Hematopoietic multipotent progenitor cell treated with erythropoietin and hydrocortisone succinate and interleukin-3 and kit ligand, for 15 days (in vitro differentiated cells): Measurements from ENCODE around the gene PRSS57.

Experiments
- DNase-seq: peaks from one replicate; pipeline ENCODE4 v3.0.0-alpha.2; 2015; ENCODE audit warnings: low spot score

Gene PRSS57

GRCh38 chr19:694481-695351 lies 536 bp downstream of the PRSS57 start:
- DNase-seq: no peak

GRCh38 chr19:690203-690602 lies 5.0 kb downstream of the PRSS57 start:
- no peak for DNase-seq

DNA sequence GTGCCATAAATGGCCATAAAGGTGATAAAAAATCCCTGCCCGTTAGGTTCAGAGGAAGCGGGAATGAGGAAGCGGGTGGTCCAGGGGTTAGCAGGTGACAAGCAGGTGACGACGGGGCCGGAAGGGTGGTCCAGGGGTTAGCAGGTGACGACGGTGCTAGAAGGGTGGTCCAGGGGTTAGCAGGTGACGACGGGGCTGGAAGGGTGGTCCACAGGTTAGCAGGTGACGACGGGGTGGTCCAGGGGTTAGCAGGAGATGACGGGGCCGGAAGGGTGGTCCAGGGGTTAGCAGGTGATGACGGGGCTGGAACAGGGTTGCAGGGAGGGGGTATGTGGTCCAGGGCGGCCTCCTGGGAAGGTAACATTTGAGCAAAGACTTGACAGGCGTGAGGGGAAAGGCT lies 6.3 kb downstream of the PRSS57 start:
- DNase-seq: no peak

GRCh38 chr19:688214-688613 lies 7.0 kb downstream of the PRSS57 start:
- no peak for DNase-seq

- no peak for DNase-seq
These were observed 7.6 kb downstream of the PRSS57 start for GRCh38 chr19:687569-688166.

GRCh38 chr19:686589-687297 lies 8.5 kb downstream of the PRSS57 start:
- no peak for DNase-seq

DNA sequence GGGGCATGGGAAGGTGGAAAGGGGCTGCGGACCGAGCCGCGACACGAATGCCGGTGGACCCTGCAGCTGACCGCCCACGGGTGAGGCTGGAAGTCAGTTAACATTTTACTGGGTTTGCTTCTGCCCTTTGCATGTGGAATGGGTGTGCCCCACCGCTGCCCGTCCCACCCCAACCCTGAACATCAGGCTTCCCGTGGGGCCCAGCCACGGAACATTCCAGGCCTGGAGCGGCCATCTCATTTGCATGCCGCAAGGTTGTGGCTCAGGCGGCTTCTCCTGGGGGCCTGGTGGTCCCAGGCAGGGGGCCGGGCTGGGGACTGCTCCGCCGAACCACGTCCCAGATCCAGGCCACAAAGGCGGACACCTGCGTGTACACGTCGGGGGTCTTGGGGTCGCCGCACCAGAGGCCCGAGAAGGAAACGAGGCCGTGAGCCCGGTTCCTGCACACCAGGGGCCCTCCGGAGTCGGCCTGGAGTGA lies 9.8 kb downstream of the PRSS57 start:
- no peak for DNase-seq

DNA sequence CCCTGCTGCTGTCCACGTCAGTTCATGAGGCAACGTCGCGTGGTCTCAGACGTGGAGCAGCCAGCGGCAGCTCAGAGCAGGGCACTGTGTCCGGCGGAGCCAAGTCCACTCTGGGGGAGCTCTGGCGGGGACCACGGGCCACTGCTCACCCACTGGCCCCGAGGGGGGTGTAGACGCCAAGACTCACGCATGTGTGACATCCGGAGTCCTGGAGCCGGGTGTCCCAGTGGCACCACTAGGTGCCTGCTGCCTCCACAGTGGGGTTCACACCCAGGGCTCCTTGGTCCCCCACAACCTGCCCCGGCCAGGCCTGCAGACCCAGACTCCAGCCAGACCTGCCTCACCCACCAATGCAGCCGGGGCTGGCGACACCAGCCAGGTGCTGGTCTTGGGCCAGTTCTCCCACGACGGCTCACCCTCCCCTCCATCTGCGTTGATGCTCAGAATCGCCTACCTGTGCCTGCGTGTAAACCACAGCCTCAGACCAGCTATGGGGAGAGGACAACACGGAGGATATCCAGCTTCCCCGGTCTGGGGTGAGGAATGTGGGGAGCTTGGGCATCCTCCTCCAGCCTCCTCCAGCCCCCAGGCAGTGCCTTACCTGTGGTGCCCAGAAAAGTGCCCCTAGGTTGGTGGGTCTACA lies 12.5 kb downstream of the PRSS57 start:
- no peak for DNase-seq

DNA sequence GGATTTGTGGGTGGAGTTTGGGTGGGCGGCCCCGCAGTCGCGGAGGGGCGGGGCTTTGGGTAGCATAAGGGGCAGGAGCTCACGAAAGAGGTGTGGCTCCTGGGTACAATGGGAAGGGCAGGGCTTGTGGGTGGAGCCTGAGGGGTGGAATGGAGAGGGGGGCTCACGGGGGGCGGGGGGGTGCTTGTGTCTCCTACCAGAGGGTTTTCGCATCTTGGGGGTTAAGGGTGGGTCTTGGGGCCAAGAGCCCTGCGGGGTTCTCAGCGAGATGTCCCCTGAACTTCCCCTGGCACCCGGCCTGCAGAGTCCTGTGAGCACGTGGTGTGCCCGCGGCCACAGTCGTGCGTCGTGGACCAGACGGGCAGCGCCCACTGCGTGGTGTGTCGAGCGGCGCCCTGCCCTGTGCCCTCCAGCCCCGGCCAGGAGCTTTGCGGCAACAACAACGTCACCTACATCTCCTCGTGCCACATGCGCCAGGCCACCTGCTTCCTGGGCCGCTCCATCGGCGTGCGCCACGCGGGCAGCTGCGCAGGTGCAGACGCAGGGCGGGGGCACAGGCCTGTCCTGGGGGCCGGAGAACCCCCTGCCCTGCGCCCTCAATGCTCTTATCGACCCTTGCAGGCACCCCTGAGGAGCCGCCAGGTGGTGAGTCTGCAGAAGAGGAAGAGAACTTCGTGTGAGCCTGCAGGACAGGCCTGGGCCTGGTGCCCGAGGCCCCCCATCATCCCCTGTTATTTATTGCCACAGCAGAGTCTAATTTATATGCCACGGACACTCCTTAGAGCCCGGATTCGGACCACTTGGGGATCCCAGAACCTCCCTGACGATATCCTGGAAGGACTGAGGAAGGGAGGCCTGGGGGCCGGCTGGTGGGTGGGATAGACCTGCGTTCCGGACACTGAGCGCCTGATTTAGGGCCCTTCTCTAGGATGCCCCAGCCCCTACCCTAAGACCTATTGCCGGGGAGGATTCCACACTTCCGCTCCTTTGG lies 13.9 kb downstream of the PRSS57 start:
- DNase-seq: peak; percentile 88

GRCh38 chr19:680287-681028 lies 14.8 kb downstream of the PRSS57 start:
- peak; percentile 97 for DNase-seq

DNA sequence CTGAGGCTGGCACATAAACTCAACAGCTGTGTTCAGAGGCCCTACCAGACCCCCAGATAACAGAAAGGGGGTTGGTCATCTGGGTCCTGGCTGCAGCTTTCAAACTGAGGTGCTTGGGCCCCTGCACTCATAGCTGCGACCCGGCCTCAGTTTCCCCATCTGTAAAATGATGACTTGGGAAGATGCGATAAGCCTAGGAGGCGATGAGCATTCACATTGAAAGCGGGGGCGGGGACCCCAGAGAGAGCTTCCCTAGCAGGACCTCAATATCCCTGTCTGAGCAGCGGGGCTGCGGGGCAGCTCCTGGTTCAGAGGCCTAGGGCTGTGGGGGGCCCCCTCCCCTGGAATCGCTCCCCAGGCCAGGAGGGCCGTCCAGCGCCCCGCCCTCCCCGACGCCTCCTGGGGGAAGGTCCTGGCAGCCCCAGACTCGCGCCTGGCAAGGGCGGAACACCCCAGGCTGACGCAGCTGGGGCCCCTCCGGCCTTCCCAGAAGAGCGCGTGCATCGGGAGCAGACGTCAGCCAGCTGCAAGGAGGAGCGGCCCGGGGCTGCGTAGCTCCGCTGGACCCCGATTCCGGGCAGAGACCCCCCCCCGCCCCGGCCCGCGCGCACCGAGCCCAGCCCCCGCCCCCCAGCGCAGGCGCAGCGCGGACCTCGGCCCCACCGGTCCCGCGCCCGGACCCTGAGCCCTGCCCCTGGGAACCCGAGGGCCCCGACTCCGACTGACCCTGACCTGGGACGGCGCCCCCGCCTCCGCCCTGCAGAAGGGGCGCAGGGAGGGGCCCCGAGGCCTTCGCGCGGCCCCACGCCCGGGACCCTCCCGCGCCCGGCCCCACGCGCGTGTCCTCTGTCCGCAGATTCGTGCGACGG lies 15.6 kb downstream of the PRSS57 start:
- no peak for DNase-seq

GRCh38 chr19:678791-679388 lies 16.4 kb downstream of the PRSS57 start:
- DNase-seq: no peak

DNA sequence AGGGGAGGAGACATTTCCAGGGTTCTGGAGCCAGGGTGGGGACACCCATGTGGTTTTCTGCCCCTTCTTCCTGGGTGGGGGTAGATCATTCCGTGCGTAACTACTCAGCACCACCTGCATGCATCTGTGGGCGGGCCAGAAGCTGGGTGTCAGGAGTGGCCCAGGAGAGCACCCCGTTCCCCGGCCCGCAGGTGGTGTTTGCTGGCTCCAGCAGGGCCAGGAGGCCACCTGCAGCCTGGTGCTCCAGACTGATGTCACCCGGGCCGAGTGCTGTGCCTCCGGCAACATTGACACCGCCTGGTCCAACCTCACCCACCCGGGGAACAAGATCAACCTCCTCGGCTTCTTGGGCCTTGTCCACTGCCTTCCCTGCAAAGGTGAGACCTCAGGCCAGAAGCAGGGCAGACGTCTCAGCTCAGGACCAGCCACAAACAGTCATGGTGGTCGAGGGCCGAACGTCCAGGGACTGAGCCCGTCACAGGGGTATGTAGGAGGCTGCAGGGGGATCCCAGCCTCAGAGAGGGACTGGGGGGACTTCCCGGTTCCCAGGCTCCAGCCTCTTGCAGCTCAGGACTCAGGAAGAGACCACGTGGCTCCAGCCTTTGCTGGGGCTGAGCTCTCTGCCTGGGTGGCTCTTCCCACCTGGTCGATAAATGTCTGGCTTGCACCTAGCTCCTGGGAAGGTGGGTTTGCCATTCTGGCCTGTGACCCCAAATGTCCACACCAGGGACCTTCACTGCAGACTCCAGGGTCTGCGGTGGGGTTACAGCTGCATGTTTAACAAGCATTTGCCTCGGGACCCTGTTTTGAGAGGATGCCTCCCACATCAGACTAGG lies 17.4 kb downstream of the PRSS57 start:
- DNase-seq: no peak

DNA sequence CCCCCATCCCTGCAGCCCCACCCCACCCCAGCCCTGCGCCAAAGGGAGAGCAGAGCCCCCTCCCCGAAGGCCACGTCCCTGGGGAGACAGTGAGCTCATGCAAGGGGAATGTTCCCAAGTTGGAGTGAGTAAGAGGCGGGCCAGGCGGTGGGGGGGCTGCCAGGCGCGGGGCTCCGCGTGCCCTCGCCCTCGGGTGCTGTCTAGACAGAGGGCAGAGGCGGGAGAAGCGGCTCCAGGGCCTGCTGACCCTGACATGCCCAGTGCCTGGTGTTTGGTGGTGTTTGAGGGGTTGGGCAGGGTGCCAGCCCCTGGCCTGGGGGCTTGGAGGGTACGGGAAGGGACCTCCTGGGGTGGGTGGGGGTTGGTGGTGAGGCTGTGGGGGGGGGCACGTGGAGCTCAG lies 18.1 kb downstream of the PRSS57 start:
- no peak for DNase-seq

- no peak for DNase-seq
These were observed 18.7 kb downstream of the PRSS57 start, which contains the start of gene FSTL3 for GRCh38 chr19:676339-677105. Gene FSTL3 (plus strand): TSS chr19:676392. CDS start chr19:676424, 32 bp downstream.

DNA sequence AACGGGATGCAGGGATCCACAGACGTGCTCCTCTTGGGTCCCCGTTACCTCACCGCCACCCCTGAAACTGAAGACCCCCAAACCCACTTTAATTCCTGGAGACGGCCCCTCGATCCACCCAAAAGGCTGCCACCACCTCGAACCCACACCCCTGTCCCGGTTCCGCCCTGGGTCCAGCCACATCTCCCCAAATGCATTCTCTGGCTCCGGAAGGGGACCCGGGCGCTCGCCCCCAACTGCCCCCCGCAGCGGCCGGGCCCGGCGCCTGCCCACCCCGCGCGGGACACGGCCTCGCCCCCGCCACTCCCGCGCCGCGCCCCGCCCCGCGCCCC lies 19.3 kb downstream of the PRSS57 start:
- DNase-seq: no peak
